AG04450 (cell line): ENCODE data around the gene GTF2F1. TPM values are rescaled to one million over a fixed set of nuclear protein-coding genes. Genes with fewer than 3 reads are reported as not detected.

Source experiments
- CTCF ChIA-PET: fragments of 300-600, 350-600 bp; formaldehyde crosslinking; extraction: SDS; loops from one replicate; lab custom pipeline; 2022; ENCODE audit warnings: antibody characterized with exemption, inconsistent platforms; lab: Charles Lee
- POLR2A ChIA-PET: fragments of 350-600 bp; formaldehyde crosslinking; extraction: SDS; loops from one replicate; lab custom pipeline; 2021; ENCODE audit warnings: antibody characterized with exemption, inconsistent platforms; lab: Yijun Ruan, JAX
- DNase-seq: peaks from one replicate; pipeline ENCODE4 v3.0.0-alpha.2; 2011; ENCODE audit warnings: low read depth, low spot score
- H3K27ac ChIP-seq: one replicate; pipeline ENCODE4 v1.5.1; 2012; ENCODE audit warnings: low read depth, low read length, control low read depth
- H3K27me3 ChIP-seq: one replicate; pipeline ENCODE4 v1.6.0; 2012; ENCODE audit warnings: low read length; ENCODE audit not compliant: control insufficient read depth, insufficient read depth
- H3K4me3 ChIP-seq: 2 replicates; pipeline ENCODE4 v1.5.1; 2011; ENCODE audit warnings: mild to moderate bottlenecking, low read depth, low read length, control low read depth
- H3K9me3 ChIP-seq: 2 replicates; pipeline ENCODE4 v1.5.1; 2012; ENCODE audit warnings: low read length; ENCODE audit not compliant: control insufficient read depth, insufficient read depth
- polyA plus RNA-seq: library from polyadenylated mRNA; depleted of rRNA; stranded (reverse); fragments of >200 nt; gene quantifications from 2 replicates; pipeline ENCODE4 v1.2.3, GENCODE V29; 2011; rRNA removed
- small RNA-seq: library from RNA; depleted of rRNA; stranded (forward); fragments of <200 nt; gene quantifications from one replicate; pipeline ENCODE3, GENCODE V24; 2012; ENCODE audit warnings: low read depth; ENCODE audit not compliant: insufficient read length
- TF ChIP-seq, protein P1 (sequence below): IDR thresholded peaks from 2 replicates; pipeline ENCODE4 v1.5.1; 2011; ENCODE audit warnings: low read depth, low read length, control low read depth, inconsistent platforms

Gene GTF2F1
- polyA plus RNA-seq, 1 experiment, result 33.7 TPM

DNA sequence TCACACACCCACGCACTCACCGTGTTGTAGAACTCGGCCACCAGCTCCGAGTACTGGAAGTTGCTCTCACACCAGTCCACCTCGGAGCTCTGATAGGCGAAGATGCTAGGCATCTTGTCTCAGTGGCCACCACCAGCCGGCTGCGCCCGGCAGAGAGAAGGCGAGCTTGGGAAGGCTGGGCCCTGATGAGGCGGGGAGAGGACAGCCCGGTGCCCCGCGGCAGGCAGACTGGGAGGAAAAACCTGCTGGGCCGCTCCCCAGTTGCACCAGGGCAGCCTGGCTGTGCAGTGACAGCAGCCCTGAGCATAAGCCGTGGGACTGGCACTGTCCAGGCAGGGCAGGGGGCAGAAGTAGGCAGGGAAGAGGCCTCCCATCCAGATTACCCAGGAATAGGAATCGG, 59.5 kb downstream of the GTF2F1 start, which contains the start of gene ACER1:
ACER1 (minus strand) TSS at position 174 of the 400 bp plus-strand sequence; CDS start at position 113, 61 bp downstream.
- ChIA-PET CTCF (no interaction called here), POLR2A (interaction anchor here (0.6 kb wide), 1 partner anchor 19 kb away, joined by 3 read pairs; no protein-coding TSS in a partner anchor)
- H3K9me3 ChIP-seq, result no peaks in the 10 kb centered on the region
- TF ChIP-seq, protein P1, sequence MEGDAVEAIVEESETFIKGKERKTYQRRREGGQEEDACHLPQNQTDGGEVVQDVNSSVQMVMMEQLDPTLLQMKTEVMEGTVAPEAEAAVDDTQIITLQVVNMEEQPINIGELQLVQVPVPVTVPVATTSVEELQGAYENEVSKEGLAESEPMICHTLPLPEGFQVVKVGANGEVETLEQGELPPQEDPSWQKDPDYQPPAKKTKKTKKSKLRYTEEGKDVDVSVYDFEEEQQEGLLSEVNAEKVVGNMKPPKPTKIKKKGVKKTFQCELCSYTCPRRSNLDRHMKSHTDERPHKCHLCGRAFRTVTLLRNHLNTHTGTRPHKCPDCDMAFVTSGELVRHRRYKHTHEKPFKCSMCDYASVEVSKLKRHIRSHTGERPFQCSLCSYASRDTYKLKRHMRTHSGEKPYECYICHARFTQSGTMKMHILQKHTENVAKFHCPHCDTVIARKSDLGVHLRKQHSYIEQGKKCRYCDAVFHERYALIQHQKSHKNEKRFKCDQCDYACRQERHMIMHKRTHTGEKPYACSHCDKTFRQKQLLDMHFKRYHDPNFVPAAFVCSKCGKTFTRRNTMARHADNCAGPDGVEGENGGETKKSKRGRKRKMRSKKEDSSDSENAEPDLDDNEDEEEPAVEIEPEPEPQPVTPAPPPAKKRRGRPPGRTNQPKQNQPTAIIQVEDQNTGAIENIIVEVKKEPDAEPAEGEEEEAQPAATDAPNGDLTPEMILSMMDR, result no peak
- H3K4me3 ChIP-seq, result no peak within 1 kb of the TSS
- no peak within 1 kb of the TSS for H3K27ac ChIP-seq
- H3K27me3 ChIP-seq, result no peaks in the 10 kb centered on the region
- no peak for DNase-seq

Small RNA genes within 50 kb of the gene (small RNA-seq; reads per million reads assigned to genes)
- gene MIR6790 (not detected), gene MIR6885 (0.81 reads per million)

Other genes starting within 250 kb of the GTF2F1 start
- 12.3 and 15.3 TPM in 2 replicates for gene MLLT1, start 113.2 kb downstream of the GTF2F1 start, polyA plus RNA-seq
- gene ACER1, start 59.6 kb downstream of the GTF2F1 start, polyA plus RNA-seq, result not detected in 2 replicates
- gene CLPP, start 31.6 kb downstream of the GTF2F1 start, polyA plus RNA-seq, result 34.5 and 50.9 TPM in 2 replicates
- 11.6 and 16.4 TPM in 2 replicates for gene ALKBH7, start 20.4 kb downstream of the GTF2F1 start, polyA plus RNA-seq
- gene PSPN, start 17.2 kb downstream of the GTF2F1 start, polyA plus RNA-seq, result 0.41 and 0.57 TPM in 2 replicates
- 57.0 and 66.7 TPM in 2 replicates for gene KHSRP, start 31.6 kb upstream of the GTF2F1 start, polyA plus RNA-seq
- not detected in 2 replicates for gene SLC25A41, start 40.6 kb upstream of the GTF2F1 start, polyA plus RNA-seq
- 8.0 and 13.9 TPM in 2 replicates for gene SLC25A23, start 66.6 kb upstream of the GTF2F1 start, polyA plus RNA-seq
- not detected in 2 replicates for gene CRB3, start 71.1 kb upstream of the GTF2F1 start, polyA plus RNA-seq
- not detected in 2 replicates for gene DENND1C, start 88.6 kb upstream of the GTF2F1 start, polyA plus RNA-seq
- not detected in 2 replicates for gene TUBB4A, start 109.1 kb upstream of the GTF2F1 start, polyA plus RNA-seq
- 0.14 and 0.16 TPM in 2 replicates for gene TNFSF9, start 137.9 kb upstream of the GTF2F1 start, polyA plus RNA-seq
- not detected in 2 replicates for gene CD70, start 198.0 kb upstream of the GTF2F1 start, polyA plus RNA-seq